ENCODE data around the gene ABHD16A. TPM values are rescaled to one million over a fixed set of nuclear protein-coding genes. Genes with fewer than 3 reads are reported as not detected.

Gene ABHD16A
- total RNA-seq, 2 experiments from 2014 or later: 20.9 to 25.1 TPM

Small RNA genes lying within 50 kb of the gene (microRNA-seq; reads per million reads assigned to microRNA genes)
- not detected for gene MIR4646 (ENCODE audit: borderline replicate concordance)

Other genes starting within 250 kb of the ABHD16A start
- gene MICB, start 205.2 kb downstream of the ABHD16A start, total RNA-seq: 10 to 100 TPM; 19.6 to 19.7 TPM
- gene MCCD1, start 174.4 kb downstream of the ABHD16A start, total RNA-seq: not detected
- gene DDX39B, start 161.3 kb downstream of the ABHD16A start, total RNA-seq: 100 to 1,000 TPM; 517 to 569 TPM
- gene ATP6V1G2, start 156.7 kb downstream of the ABHD16A start, total RNA-seq: 1 to 10 TPM; 1.9 to 2.1 TPM
- 10 to 100 TPM; 18.1 to 19.0 TPM for gene NFKBIL1, start 155.7 kb downstream of the ABHD16A start, total RNA-seq
- gene LTA, start 131.0 kb downstream of the ABHD16A start, total RNA-seq: 100 to 1,000 TPM; 396 to 570 TPM
- gene TNF, start 127.8 kb downstream of the ABHD16A start, total RNA-seq: 10 to 100 TPM; 82.3 to 93.3 TPM
- gene LTB, start 120.9 kb downstream of the ABHD16A start, total RNA-seq: 10 to 100 TPM; 44.9 to 73.3 TPM
- 10 to 100 TPM in 1 of 2 experiments, 1 to 10 TPM in 1; 9.1 to 11.1 TPM for gene LST1, start 117.0 kb downstream of the ABHD16A start, total RNA-seq
- 1 to 10 TPM; 5.4 to 6.6 TPM for gene NCR3, start 110.3 kb downstream of the ABHD16A start, total RNA-seq
- 10 to 100 TPM; 89.2 to 96.1 TPM for gene AIF1, start 88.1 kb downstream of the ABHD16A start, total RNA-seq
- gene PRRC2A, start 82.6 kb downstream of the ABHD16A start, total RNA-seq: 100 to 1,000 TPM; 255 to 280 TPM
- 100 to 1,000 TPM; 334 to 339 TPM for gene BAG6, start 50.7 kb downstream of the ABHD16A start, total RNA-seq
- gene APOM, start 47.4 kb downstream of the ABHD16A start, total RNA-seq: 1 to 10 TPM; 3.4 to 4.0 TPM
- gene C6orf47, start 42.5 kb downstream of the ABHD16A start, total RNA-seq: 10 to 100 TPM; 10.1 to 11.7 TPM
- 10 to 100 TPM; 35.2 to 42.8 TPM for gene GPANK1, start 38.3 kb downstream of the ABHD16A start, total RNA-seq
- gene CSNK2B, start 37.2 kb downstream of the ABHD16A start, total RNA-seq: 100 to 1,000 TPM; 239 to 346 TPM
- gene LY6G5B, start 33.3 kb downstream of the ABHD16A start, total RNA-seq: 10 to 100 TPM; 11.3 to 15.5 TPM
- gene LY6G5C, start 22.3 kb downstream of the ABHD16A start, total RNA-seq: 1 to 10 TPM; 1.2 to 1.5 TPM
- not detected for gene LY6G6F, start 3.5 kb upstream of the ABHD16A start, total RNA-seq
- gene LY6G6D, start 12.0 kb upstream of the ABHD16A start, total RNA-seq: not detected
- gene LY6G6C, start 18.4 kb upstream of the ABHD16A start, total RNA-seq: not detected
- gene MPIG6B, start 20.0 kb upstream of the ABHD16A start, total RNA-seq: not detected
- gene DDAH2, start 26.0 kb upstream of the ABHD16A start, total RNA-seq: 1 to 10 TPM; 4.4 to 5.6 TPM
- gene CLIC1, start 33.2 kb upstream of the ABHD16A start, total RNA-seq: 100 to 1,000 TPM; 357 to 438 TPM
- gene MSH5, start 36.7 kb upstream of the ABHD16A start, total RNA-seq: 100 to 1,000 TPM in 1 of 2 experiments, 10 to 100 TPM in 1; 92.1 to 126 TPM
- 10 to 100 TPM; 12.2 to 13.2 TPM for gene SAPCD1, start 59.3 kb upstream of the ABHD16A start, total RNA-seq
- 1 to 10 TPM; 1.4 to 1.5 TPM for gene VWA7, start 74.0 kb upstream of the ABHD16A start, total RNA-seq
- 100 to 1,000 TPM; 147 to 169 TPM for gene VARS1, start 92.4 kb upstream of the ABHD16A start, total RNA-seq
- gene LSM2, start 103.6 kb upstream of the ABHD16A start, total RNA-seq: 100 to 1,000 TPM; 112 to 124 TPM
- gene HSPA1L, start 112.0 kb upstream of the ABHD16A start, total RNA-seq: 1 to 10 TPM; 1.9 to 2.2 TPM
- 10 to 100 TPM; 56.1 to 64.7 TPM for gene HSPA1A, start 112.2 kb upstream of the ABHD16A start, total RNA-seq
- gene HSPA1B, start 124.4 kb upstream of the ABHD16A start, total RNA-seq: 10 to 100 TPM; 54.6 to 61.1 TPM
- 10 to 100 TPM; 11.6 to 11.8 TPM for gene NEU1, start 159.5 kb upstream of the ABHD16A start, total RNA-seq
- gene SLC44A4, start 175.7 kb upstream of the ABHD16A start, total RNA-seq: under 1 TPM; 0.19 to 0.27 TPM
- 10 to 100 TPM; 50.1 to 60.4 TPM for gene EHMT2, start 194.4 kb upstream of the ABHD16A start, total RNA-seq
- 1 to 10 TPM; 1.9 to 2.4 TPM for gene ZBTB12, start 198.8 kb upstream of the ABHD16A start, total RNA-seq
- 1 to 10 TPM in 1 of 2 experiments, under 1 TPM in 1; 0.96 to 1.5 TPM for gene C2, start 224.4 kb upstream of the ABHD16A start, total RNA-seq
- under 1 TPM; 0.69 to 0.96 TPM for gene CFB, start 242.8 kb upstream of the ABHD16A start, total RNA-seq

Data from activated CD4-positive, alpha-beta T cell treated with anti-CD3 and anti-CD28 coated beads for 36 hours (primary cell).